Measurements from ENCODE around the gene TMPRSS15. TPM values are rescaled to one million over a fixed set of nuclear protein-coding genes. Genes with fewer than 3 reads are reported as not detected.

Gene TMPRSS15
- total RNA-seq, 1 experiment from 2014 or later, result not detected

- DNase-seq (ENCODE audit: low spot score) (no peak), ATAC-seq (no peak)
- no peaks in the 10 kb centered on the region for H3K9me3 Mint-ChIP-seq
- no peak overlapping the region for H3K4me3 Mint-ChIP-seq
- no peaks in the 10 kb centered on the region for H3K4me1 Mint-ChIP-seq
- ChIA-PET CTCF (interaction anchor here (0.9 to 2.0 kb wide), 2 partner anchors 322 to 327 kb away, joined by 3 to 6 read pairs; no protein-coding TSS in a partner anchor), POLR2A (no interaction called here)
- H3K36me3 Mint-ChIP-seq, result no peaks in the 10 kb centered on the region
- no peak overlapping the region for H3K27ac Mint-ChIP-seq
- no peaks in the 10 kb centered on the region; the same call in 1 of the 2 replicates for H3K27me3 Mint-ChIP-seq (ENCODE audit: low read depth)
- TF ChIP-seq FOXP4 (CRISPR knock-in tag; IDR thresholded peaks at IDR 0.05) (no peak), SOX15 (CRISPR knock-in tag; IDR thresholded peaks at IDR 0.05) (no peak), RORB (CRISPR knock-in tag; IDR thresholded peaks at IDR 0.05) (no peak), SMAD4 (CRISPR knock-in tag; IDR thresholded peaks at IDR 0.05) (no peak), PRRX2 (CRISPR knock-in tag; IDR thresholded peaks at IDR 0.05) (no peak), ELF4 (CRISPR knock-in tag; IDR thresholded peaks at IDR 0.05; ENCODE audit: low read depth) (no peak)
These were observed 150.4 kb downstream of the TMPRSS15 start for GRCh38 chr21:18253221-18253620.

GRCh38 chr21:18252680-18253079 lies 150.9 kb downstream of the TMPRSS15 start:
- H3K36me3 Mint-ChIP-seq, result no peaks in the 10 kb centered on the region

More at GRCh38 chr21:18252680-18253079, 150.9 kb downstream of the TMPRSS15 start:
- Mint-ChIP-seq H3K9me3 (no peaks in the 10 kb centered on the region), H3K4me3 (no peak overlapping the region), H3K27ac (no peak overlapping the region), H3K4me1 (no peaks in the 10 kb centered on the region), H3K27me3 (ENCODE audit: low read depth) (peaks cover 5% of the 10 kb centered on the region)
- ATAC-seq (no peak), DNase-seq (ENCODE audit: low spot score) (no peak)
- CTCF ChIA-PET, result interaction anchor here (0.9 to 2.0 kb wide), 2 partner anchors 322 to 326 kb away, joined by 3 to 6 read pairs; no protein-coding TSS in a partner anchor
- POLR2A ChIA-PET, result no interaction called here
- TF ChIP-seq ZNF138 (CRISPR knock-in tag; conservative IDR thresholded peaks at IDR 0.05) (no peak), TEAD4 (CRISPR knock-in tag; IDR thresholded peaks at IDR 0.05) (no peak), MLX (CRISPR knock-in tag; IDR thresholded peaks at IDR 0.05) (no peak), ATF2 (CRISPR knock-in tag; IDR thresholded peaks at IDR 0.05; ENCODE audit: borderline replicate concordance, low read depth) (no peak), E2F5 (CRISPR knock-in tag; IDR thresholded peaks at IDR 0.05) (no peak), ARID4B (CRISPR knock-in tag; IDR thresholded peaks at IDR 0.05; ENCODE audit: borderline replicate concordance) (no peak), ATF6 (CRISPR knock-in tag; IDR thresholded peaks at IDR 0.05) (no peak), GTF2I (CRISPR knock-in tag; conservative IDR thresholded peaks at IDR 0.05) (no peak), OVOL2 (CRISPR knock-in tag; IDR thresholded peaks at IDR 0.05; ENCODE audit: borderline replicate concordance) (no peak), KAT7 (CRISPR knock-in tag; IDR thresholded peaks at IDR 0.05; ENCODE audit: borderline replicate concordance) (no peak)

Measured in WTC11 (cell line).